GM21825 (cell line): Measurements from ENCODE around the gene KATNB1.
"Not testable (repeated sequence)": the region's sequence is repeated elsewhere in the genome, so short reads cannot be mapped to it uniquely, and the experiment has no call there.

Experiments
- ATAC-seq: cut with Tn5 transposase; IDR thresholded peaks from one replicate; pipeline ENCODE4 v1.9.1; 2021; ENCODE audit warnings: mild to moderate bottlenecking, moderate library complexity; ENCODE audit not compliant: unreplicated experiment

The KATNB1 gene

DNA sequence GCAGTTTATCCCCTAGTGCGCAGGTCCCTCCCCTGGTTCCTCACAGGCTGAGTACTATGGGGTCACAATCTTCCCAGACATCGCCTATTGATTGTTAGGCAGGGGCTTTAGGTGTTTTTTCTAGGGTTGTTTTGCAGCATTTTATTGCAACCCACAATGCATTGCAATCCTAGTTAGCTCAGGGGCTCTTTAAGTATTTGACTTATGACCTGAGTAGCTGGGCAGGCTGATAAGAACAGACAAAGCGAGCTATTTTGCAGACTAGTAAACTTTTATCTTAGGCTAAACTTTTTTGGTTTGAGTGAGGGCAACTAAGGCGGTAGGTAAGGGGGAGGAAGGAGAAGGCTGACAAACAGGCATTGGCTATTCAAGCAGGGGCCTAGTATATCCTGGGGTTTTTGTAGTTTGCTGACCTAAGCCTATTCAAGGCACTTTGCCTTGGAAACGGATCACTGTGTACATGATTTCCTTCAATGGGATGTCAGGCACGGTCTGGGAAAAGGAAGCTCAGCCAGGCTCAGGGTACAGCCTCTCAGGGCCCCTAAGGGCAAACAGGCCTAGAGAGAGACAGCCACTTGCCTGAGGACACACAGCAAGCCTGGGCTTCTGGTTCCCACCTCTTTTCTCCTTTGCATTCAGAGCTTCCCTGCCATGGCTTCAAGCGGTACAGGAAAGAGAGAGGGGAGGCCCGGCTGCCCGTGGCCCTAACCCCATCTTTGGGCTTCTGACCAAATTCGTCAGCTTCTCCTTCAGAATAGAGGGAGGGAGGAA, 34.6 kb upstream of the KATNB1 start:
- ATAC-seq = no peak

DNA sequence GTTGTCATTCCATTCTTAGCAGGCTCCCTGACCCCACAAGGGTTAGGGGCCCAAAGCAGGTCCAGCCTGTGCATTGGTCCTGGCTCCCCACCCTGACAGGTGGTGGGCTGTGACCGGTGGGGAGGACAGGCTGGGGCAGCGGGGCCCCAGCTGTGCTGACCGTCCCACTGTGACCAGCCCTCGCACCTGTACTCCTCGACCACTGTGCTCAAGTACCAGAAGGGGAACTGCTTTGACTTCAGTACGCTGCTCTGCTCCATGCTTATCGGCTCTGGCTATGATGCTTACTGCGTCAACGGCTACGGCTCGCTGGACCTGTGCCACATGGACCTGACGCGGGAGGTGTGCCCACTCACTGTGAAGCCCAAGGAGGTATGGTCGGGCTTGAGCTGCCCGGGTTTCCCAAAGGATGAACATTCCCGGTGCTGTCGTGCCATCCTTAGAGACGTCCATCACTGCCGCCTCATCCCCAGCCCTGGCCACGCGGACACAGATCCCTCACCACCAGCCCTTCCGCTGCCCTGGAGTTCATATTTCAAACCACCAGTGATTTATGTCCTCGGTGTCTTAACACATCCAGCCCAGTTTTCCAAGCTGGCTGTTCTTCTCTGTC, 33.7 kb upstream of the KATNB1 start:
- no peak for ATAC-seq

- no peak for ATAC-seq
Observed at GRCh38 chr16:57703416-57704010, 32.1 kb upstream of the KATNB1 start.

GRCh38 chr16:57704011-57704904, 31.3 kb upstream of the KATNB1 start:
- no peak for ATAC-seq

- ATAC-seq = no peak
Observed at GRCh38 chr16:57704905-57705852, 30.4 kb upstream of the KATNB1 start.

DNA sequence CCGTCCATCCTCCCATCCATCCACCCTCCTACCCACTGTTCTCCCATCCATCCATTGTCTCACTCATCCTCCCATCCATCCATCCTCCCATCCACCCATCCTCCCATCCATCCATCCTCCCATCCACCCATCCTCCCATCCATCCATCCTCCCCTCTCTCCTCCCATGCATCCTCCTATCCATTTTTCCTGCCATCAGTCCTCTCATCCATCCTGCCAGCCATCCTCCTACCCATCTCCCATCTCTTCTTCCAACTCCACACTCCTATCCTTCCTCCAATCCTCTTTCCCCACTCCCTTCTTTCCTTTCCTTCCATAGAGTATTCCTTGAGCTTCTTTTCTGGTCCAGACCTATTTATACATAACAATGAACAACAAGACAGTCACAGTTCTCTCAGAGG, 28.9 kb upstream of the KATNB1 start:
- no peak for ATAC-seq

GRCh38 chr16:57707331-57707730, 28.2 kb upstream of the KATNB1 start:
- no peak for ATAC-seq

GRCh38 chr16:57708168-57708567, 27.4 kb upstream of the KATNB1 start:
- ATAC-seq = no peak

GRCh38 chr16:57709663-57710062, 25.9 kb upstream of the KATNB1 start:
- ATAC-seq = no peak

GRCh38 chr16:57711346-57711745, 24.2 kb upstream of the KATNB1 start:
- ATAC-seq = no peak

DNA sequence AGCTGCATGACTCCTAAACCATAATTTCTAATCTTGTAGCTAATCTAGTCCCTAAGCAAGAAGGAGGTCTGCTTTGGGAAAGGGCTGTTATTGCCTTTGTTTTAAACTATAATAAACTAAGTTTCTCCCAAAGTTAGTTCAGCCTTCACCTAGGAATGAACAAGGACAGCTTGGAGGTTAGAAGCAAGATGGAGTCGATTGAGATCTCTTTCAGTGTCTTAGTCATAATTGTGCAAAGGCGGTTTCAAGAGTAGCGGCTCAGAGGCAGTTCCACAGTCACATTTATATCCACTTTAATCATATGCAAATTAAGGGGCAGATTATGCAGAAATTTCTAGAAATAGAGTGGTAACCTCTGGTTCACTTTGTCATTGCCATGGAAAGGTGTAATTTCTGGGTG, 23.6 kb upstream of the KATNB1 start:
- ATAC-seq = no peak

DNA sequence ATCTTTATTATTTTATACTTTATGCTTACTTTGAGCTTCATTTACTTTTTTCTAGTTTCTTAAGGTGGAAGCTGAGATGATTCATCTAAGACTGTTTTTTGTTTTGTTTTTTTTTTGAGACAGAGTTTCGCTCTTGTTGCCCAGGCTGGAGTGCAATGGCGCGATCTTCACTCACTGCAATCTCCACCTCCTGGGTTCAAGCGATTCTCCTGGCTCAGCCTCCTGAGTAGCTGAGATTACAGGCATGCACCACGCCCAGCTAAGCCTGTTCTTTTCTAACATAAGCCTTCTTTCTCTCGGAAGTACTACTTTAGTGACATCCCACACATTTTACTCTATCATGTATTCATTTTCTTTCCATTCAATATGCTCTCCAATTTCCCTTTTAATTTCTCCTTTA, 23.0 kb upstream of the KATNB1 start:
- not testable (repeated sequence) for ATAC-seq

- ATAC-seq = no peak
Observed at GRCh38 chr16:57713596-57713995, 22.0 kb upstream of the KATNB1 start.

- ATAC-seq = no peak
Observed at GRCh38 chr16:57714047-57714446, 21.5 kb upstream of the KATNB1 start.

DNA sequence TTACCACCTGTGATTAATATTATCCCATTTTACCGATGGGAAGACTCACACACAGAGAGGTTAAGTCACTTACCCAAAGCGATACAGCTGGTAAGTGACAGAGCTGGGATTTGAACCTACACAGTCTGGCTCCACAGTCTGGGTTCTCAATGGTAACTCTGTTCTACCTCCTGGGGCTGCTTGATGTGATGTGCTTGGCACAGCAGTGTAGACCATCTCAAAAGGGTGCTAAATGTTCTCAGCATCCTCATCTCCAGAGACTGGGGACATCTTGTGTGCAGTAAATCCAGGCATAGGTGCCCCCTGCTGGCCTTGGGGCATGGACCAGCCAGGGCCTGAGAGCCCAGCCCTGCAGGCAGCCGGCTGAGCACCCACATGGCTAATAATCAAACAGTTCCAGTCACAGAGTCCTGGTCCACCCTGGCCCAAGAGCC, 15.4 kb upstream of the KATNB1 start:
- ATAC-seq = no peak

DNA sequence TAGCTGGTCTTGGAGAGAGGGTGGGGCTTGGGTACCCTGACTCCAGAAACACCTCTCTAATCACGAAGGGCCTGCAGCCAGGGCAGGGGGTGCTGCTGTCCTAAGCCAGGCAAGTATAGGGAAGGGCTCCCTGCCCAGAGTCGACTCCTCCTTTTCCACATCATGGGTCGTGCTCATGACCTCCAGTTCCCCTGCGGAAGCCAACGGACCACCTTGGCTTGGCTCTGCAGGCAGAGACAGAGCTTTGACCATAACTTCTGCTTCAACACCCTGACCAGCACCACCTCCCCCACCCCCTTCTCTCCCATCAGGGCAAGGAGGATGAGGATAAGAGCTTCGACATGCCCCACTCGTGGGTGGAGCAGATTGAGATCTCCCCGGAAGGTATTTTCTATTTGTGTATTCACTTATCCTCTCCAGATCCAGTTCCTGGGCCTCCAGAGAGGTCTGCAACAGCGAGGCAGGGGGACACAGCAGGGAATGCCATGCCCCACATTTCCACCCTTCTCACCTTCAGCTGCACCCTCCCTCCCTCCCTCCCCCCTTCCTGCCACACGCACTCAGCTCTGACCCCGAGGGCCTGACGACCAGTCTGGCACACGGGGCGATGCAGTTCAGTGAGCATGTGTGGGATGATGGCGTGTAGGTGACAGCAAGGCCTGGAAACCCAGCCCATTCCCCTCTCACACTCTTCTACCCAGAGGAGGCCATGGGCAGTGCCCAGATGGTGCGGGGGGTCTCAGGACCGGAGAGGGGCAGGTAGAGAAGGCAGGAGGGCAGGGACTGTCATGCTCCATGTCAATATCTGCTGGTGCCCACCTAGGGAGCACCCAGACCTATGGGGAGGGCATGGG, 14.0 kb upstream of the KATNB1 start:
- ATAC-seq = no peak

DNA sequence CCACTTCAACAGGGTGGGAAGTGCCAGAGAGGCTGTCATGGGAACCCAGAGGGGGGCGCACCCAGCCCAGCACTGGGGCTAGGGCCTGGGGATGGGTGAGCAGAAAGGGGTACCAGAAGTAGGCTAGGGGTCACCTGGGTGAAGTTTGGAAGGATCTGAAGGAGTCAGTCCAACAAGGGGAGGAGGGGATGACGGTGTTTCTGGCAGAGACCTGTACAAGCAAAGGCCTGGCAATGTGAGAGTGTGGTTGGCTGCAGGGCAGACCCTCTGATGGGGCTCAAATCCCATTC, 13.4 kb upstream of the KATNB1 start:
- ATAC-seq = no peak

GRCh38 chr16:57722651-57723050, 12.9 kb upstream of the KATNB1 start:
- ATAC-seq = no peak

DNA sequence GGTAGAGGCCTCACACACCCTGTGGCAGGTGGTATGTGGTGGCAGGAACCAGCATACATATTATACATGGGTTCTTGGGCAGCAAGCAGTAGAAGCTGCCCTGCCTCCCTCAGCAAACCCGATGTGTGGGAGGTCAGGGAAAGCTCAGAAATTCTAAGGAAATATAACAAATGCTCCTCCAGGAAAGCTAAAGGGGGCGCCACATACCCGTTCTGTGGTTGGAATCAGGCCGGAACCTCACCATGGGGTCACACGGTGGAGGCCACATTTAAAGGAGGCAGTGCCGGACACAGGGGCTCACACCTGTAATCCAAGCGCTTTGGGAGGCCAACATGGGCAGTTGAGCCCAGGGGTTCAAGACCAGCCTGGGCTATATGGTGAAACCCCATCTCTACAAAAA, 12.4 kb upstream of the KATNB1 start:
- ATAC-seq = no peak
